Sigmoid colon (tissue), 7 donors: Measurements from ENCODE around the gene NDUFA8. TPM values are rescaled to one million over a fixed set of nuclear protein-coding genes. Genes with fewer than 3 reads are reported as not detected.

Source experiments
- DNase-seq: peaks from one replicate; pipeline ENCODE4 v3.0.0-alpha.2; 2019
- H3K27ac ChIP-seq, 4 donors: fragments of 200-600 bp; sonication (generic); one replicate each; pipeline ENCODE4 v1.5.1; 2016 to 2019; ENCODE audit warnings: mild to moderate bottlenecking in 1 of 4
- H3K27me3 ChIP-seq, 3 donors: fragments of 200-600 bp; sonication (generic); one replicate each; pipeline ENCODE4 v1.5.1; 2019; ENCODE audit warnings: mild to moderate bottlenecking in 1 of 3
- H3K36me3 ChIP-seq, 4 donors: fragments of 200-600 bp; sonication (generic); one replicate each; pipeline ENCODE4 v1.5.1; 2016 to 2019
- H3K4me1 ChIP-seq, 4 donors: fragments of 200-600 bp; sonication (generic); one replicate each; pipeline ENCODE4 v1.5.1; 2017 to 2019
- H3K4me3 ChIP-seq, 4 donors: fragments of 200-600 bp; sonication (generic); one replicate each; pipeline ENCODE4 v1.5.1; 2017 to 2019; ENCODE audit warnings: mild to moderate bottlenecking in 2 of 4, moderate library complexity in 1 of 4
- H3K9me3 ChIP-seq, 4 donors: fragments of 200-600 bp in 3 of 4; sonication (generic) in 3 of 4; one replicate each; pipeline versions ENCODE4 v1.5.1 to v1.6.1; 2013 to 2019
- CTCF ChIP-seq, 4 experiments: fragments of 450-650 bp in 3 of 4; fragments of 200-600 bp in 1 of 4; IDR thresholded peaks; one replicate each; pipeline ENCODE4 v1.5.1; 2016 to 2019; ENCODE audit warnings: antibody characterized with exemption in 4 of 4, mild to moderate bottlenecking in 3 of 4, moderate library complexity in 2 of 4
- EP300 ChIP-seq, 4 donors: sonication (generic); formaldehyde crosslinking; IDR thresholded peaks; one replicate each; pipeline ENCODE4 v1.6.1; 2017; ENCODE audit warnings: antibody characterized with exemption in 4 of 4
- POLR2A ChIP-seq, 2 donors: fragments of 450-650 bp; IDR thresholded peaks; one replicate each; pipeline ENCODE4 v1.6.1; 2016; ENCODE audit warnings: antibody characterized with exemption in 2 of 2, mild to moderate bottlenecking in 2 of 2, moderate library complexity in 2 of 2
- POLR2AphosphoS5 ChIP-seq, 4 donors: sonication (generic); formaldehyde crosslinking; IDR thresholded peaks; one replicate each; pipeline ENCODE4 v1.6.1; 2017; ENCODE audit warnings: antibody characterized with exemption in 4 of 4
- WGBS, 2 donors: extraction: QIAGEN DNeasy Blood & Tissue Kit; methylation state at CpG; one replicate each; pipeline ENCODE4 v1.1.7; 2013; 5-methylcytosine and 5-hydroxymethylcytosine counted together
- intact Hi-C: fragments of 100-400 bp; cut with DNase I; formaldehyde crosslinking; loops from one replicate; pipeline ENCODE4 v1.15.1; 2023
- polyA plus RNA-seq, 3 donors: library from polyadenylated mRNA; stranded (reverse); fragments of 200-250 nt; gene quantifications; one replicate each; pipeline ENCODE4 v1.2.3, GENCODE V29; 2013
- total RNA-seq, 4 donors: library from RNA; depleted of rRNA; stranded (reverse); fragments of >200 nt; gene quantifications; one replicate each; pipeline ENCODE4 v1.1.0, GENCODE V29; 2016
- donor health status: healthy with polysubstance abuse.
- donor health status: Bipolar disorder and iron deficiency.
- donor health status: healthy.

NDUFA8 gene
- total and polyA plus RNA-seq, 7 donors: 63.9 to 194 (median 92.7) TPM

- Histone ChIP-seq H3K27ac (no peak overlapping the region), H3K36me3 (no peaks in the 10 kb centered on the region), H3K4me3 (no peak overlapping the region), H3K9me3 (no peaks in the 10 kb centered on the region), H3K4me1 (peaks cover 0 to 27% (median 21%) of the 10 kb centered on the region in 4 donors), H3K27me3 (peaks cover 0 to 10% (median 0%) of the 10 kb centered on the region in 3 donors)
- WGBS, 2 donors: 84 to 85% methylated on average over 1 of the region's 1 CpG
- TF ChIP-seq POLR2A (IDR thresholded peaks at IDR 0.05): no peak
- DNase-seq: no peak
- intact Hi-C loops: no loop called here
Observed at GRCh38 chr9:122124048-122124447, 35.5 kb downstream of the NDUFA8 start.

- H3K27ac ChIP-seq: no peak overlapping the region
- no peaks in the 10 kb centered on the region for H3K9me3 ChIP-seq
- DNase-seq: peak; percentile 86
- TF ChIP-seq CTCF (IDR thresholded peaks at IDR 0.05): peak; percentile 89 to 99 (median 96)
- no peak for TF ChIP-seq POLR2A (IDR thresholded peaks at IDR 0.05)
- no peaks in the 10 kb centered on the region for H3K36me3 ChIP-seq
- H3K27me3 ChIP-seq: peaks cover 0 to 10% (median 0%) of the 10 kb centered on the region in 3 donors
- intact Hi-C loops: loop anchor here (1.0 kb wide), 1 partner anchor 24 kb away; no protein-coding TSS in a partner anchor
- H3K4me1 ChIP-seq: peaks cover 0 to 27% (median 21%) of the 10 kb centered on the region in 4 donors
- no peak overlapping the region for H3K4me3 ChIP-seq
- WGBS, 2 donors: 23 to 29% methylated on average over 13 of the region's 13 CpGs
Observed at GRCh38 chr9:122122903-122123632, 36.5 kb downstream of the NDUFA8 start.

DNA sequence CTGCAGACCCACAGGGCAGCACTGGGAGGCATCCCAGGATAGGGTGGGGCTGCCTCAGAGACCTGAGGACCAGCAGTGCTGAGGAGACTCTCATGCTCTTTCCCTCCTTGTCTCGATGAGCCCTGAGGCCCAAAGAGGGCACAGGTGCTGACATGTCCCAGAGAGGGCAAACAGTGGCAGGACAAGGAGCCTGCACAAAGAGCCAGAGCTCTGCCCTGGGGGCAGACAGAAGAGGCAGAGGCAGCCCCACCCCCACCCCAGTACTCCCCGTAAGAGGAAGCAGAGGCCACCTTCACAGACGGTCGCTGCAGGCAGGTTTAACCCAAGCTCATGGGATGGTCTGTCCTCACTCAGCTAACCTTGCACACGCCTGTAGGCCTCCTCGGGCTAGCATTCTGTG lies 37.1 kb downstream of the NDUFA8 start:
- DNase-seq: no peak
- Histone ChIP-seq H3K27ac (no peak overlapping the region), H3K36me3 (no peaks in the 10 kb centered on the region), H3K4me1 (peaks cover 0 to 27% (median 21%) of the 10 kb centered on the region in 4 donors), H3K9me3 (no peaks in the 10 kb centered on the region), H3K4me3 (no peak overlapping the region), H3K27me3 (peaks cover 0 to 10% (median 0%) of the 10 kb centered on the region in 3 donors)
- intact Hi-C loops: no loop called here
- TF ChIP-seq POLR2A (IDR thresholded peaks at IDR 0.05): no peak
- TF ChIP-seq EP300 (IDR thresholded peaks at IDR 0.05): no peak
- no peak for TF ChIP-seq CTCF (IDR thresholded peaks at IDR 0.05)
- 47% methylated on average over 6 of the region's 6 CpGs for WGBS, 2 donors

DNA sequence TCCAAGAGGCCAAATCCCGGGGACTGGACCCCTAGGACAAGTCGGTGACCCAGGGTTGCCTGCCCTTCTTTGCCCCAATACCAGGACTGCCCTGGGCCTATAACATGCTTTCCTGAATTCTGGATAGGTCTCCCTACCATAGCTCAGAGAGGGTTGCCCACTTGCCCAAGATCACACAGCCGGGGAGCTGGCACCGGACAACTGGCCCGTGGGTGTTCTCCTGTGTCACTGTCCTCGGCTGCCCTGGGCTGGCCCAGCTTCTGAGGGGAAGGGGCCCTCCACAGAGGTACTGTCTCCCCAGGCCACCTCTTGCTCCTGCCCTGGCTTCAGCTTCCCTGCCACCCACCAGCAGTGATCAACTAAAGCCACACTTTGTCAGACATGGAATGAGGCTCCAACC lies 37.6 kb downstream of the NDUFA8 start:
- peaks cover 0 to 23% (median 19%) of the 10 kb centered on the region in 4 donors for H3K4me1 ChIP-seq
- TF ChIP-seq EP300 (IDR thresholded peaks at IDR 0.05): no peak
- no peak for TF ChIP-seq CTCF (IDR thresholded peaks at IDR 0.05)
- TF ChIP-seq POLR2A (IDR thresholded peaks at IDR 0.05): no peak
- TF ChIP-seq POLR2AphosphoS5 (IDR thresholded peaks at IDR 0.05): no peak
- no peak overlapping the region for H3K27ac ChIP-seq
- 90 to 93% methylated on average over 6 of the region's 6 CpGs for WGBS, 2 donors
- DNase-seq: no peak
- no peak overlapping the region for H3K4me3 ChIP-seq
- intact Hi-C loops: no loop called here
- H3K27me3 ChIP-seq: peaks cover 0 to 7% (median 0%) of the 10 kb centered on the region in 3 donors
- no peaks in the 10 kb centered on the region for H3K36me3 ChIP-seq
- H3K9me3 ChIP-seq: no peaks in the 10 kb centered on the region

- Histone ChIP-seq H3K27me3 (peaks cover 0 to 6% (median 0%) of the 10 kb centered on the region in 3 donors), H3K4me1 (peaks cover 0 to 18% (median 13%) of the 10 kb centered on the region in 4 donors), H3K36me3 (no peaks in the 10 kb centered on the region), H3K4me3 (no peak overlapping the region), H3K27ac (no peak overlapping the region), H3K9me3 (no peaks in the 10 kb centered on the region)
- no peak for DNase-seq
- 90 to 91% methylated on average over 10 of the region's 10 CpGs for WGBS, 2 donors
- intact Hi-C loops: no loop called here
- TF ChIP-seq POLR2A (IDR thresholded peaks at IDR 0.05) (no peak), CTCF (IDR thresholded peaks at IDR 0.05) (no peak), POLR2AphosphoS5 (IDR thresholded peaks at IDR 0.05) (no peak), EP300 (IDR thresholded peaks at IDR 0.05) (no peak)
Observed at GRCh38 chr9:122121391-122121790, 38.2 kb downstream of the NDUFA8 start.
